GM18505 (cell line): ENCODE results near the gene BCDIN3D.

Experiments
- ATAC-seq: cut with Tn5 transposase; IDR thresholded peaks from one replicate; pipeline ENCODE4 v1.9.1; 2021; ENCODE audit not compliant: unreplicated experiment
- POLR2A ChIP-seq: IDR thresholded peaks from 4 replicates; pipeline ENCODE4 v1.6.1; 2011; ENCODE audit warnings: borderline replicate concordance; ENCODE audit not compliant: insufficient read depth, insufficient read length; ENCODE audit errors: extremely low read depth

The BCDIN3D gene, protein sequence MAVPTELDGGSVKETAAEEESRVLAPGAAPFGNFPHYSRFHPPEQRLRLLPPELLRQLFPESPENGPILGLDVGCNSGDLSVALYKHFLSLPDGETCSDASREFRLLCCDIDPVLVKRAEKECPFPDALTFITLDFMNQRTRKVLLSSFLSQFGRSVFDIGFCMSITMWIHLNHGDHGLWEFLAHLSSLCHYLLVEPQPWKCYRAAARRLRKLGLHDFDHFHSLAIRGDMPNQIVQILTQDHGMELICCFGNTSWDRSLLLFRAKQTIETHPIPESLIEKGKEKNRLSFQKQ

DNA sequence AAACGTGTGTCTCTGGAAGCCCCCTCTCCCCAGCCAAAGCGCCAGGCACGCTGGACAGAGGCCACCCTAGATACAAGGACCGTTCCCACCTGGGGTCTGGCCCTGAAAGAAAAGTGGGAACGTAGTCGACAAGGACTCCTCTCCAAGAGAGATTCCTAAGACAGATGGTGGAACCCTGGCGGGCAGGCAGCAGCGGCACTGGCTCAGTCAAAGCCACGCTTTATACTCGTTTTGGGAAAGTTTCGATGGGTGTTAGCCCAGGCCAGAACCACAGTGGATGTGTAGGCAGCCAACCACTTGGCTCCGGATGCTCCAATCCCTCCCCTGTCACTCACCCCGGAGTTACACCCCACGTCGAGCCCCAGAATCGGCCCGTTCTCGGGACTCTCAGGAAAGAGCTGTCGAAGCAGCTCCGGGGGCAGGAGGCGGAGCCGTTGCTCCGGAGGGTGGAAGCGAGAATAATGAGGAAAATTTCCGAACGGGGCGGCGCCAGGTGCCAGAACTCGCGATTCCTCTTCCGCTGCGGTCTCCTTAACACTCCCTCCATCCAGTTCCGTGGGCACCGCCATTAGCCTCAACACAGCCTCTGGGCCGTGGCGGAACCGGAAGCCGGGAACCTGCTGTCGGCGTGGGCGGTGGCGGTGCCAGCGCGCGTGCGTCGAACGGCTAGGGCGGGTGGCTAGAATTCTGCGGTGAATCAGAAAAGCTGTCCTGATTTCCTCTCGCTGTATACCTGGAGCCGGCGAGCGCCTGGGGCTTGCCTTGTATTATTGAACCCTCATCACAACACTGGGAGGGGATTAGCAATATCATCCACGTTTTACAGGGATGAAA is at the start of gene BCDIN3D:
Gene BCDIN3D (minus strand): TSS at position 588 of the 834 bp plus-strand sequence. CDS start 19 bp downstream, at position 569.
- ATAC-seq: peak; percentile 89
- peak; percentile 96 for TF ChIP-seq POLR2A

- no peak for ATAC-seq
- no peak for TF ChIP-seq POLR2A
Observed at GRCh38 chr12:49892084-49892731, 49.3 kb upstream of the BCDIN3D start.

GRCh38 chr12:49891476-49891875 is 48.6 kb upstream of the BCDIN3D start:
- no peak for TF ChIP-seq POLR2A
- no peak for ATAC-seq

DNA sequence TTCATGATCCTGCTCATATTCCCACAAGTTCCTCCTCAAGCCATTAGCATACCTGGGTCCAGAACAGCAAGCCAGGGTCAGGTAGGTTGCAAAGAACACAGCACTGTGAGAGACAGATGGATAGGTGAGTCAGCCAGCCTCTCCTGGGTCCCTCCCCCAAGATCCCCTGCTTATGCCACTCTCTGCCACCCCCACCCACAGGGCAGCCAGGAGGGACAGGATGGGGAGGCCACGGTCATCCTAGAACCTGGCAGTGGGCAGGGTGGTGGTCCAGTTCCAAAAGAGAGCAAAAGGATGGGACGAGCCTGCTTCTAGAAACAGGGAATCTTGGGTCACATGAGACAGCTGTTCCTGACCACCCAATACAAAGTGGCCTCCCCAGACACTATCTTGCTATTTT is 48.1 kb upstream of the BCDIN3D start:
- no peak for TF ChIP-seq POLR2A
- ATAC-seq: no peak

GRCh38 chr12:49890096-49890461 is 47.2 kb upstream of the BCDIN3D start:
- TF ChIP-seq POLR2A: no peak
- no peak for ATAC-seq

- no peak for ATAC-seq
- no peak for TF ChIP-seq POLR2A
Observed at GRCh38 chr12:49889361-49890095, 46.6 kb upstream of the BCDIN3D start.

DNA sequence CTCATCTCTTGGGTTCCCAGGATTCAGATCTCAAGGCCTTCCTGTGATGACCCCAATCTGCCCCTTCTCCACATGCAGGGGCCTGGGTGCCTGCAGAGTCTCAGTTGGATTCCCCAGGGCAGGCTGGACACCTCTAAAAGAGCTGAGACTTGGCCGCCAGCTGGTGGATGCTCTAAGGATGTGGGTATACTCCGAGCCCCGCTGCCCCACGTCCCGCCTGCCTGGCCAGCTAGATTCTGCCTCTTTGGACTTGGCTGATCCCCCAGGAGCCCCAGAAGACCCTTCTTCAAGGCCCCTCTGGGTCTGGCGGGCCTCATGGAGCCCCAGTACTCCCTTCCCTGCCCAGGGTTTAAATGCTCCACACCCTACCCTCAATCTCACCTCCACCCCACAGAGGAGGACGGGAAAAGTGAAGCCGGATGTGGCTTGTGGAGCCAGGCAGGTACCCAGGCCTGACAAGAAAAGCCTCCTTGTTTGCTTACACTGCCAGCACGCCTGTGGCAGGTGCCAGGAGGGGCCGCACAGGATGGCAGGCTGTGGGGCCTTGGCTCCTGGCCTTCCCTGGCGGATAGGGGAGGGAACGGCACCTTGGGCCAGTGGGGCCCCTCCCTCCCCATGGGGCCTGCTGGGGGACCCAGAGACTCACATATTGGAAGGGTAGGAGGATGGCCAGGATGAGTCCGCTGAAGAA is 45.7 kb upstream of the BCDIN3D start:
- no peak for TF ChIP-seq POLR2A
- no peak for ATAC-seq

GRCh38 chr12:49887536-49888401 is 44.9 kb upstream of the BCDIN3D start:
- TF ChIP-seq POLR2A: no peak

DNA sequence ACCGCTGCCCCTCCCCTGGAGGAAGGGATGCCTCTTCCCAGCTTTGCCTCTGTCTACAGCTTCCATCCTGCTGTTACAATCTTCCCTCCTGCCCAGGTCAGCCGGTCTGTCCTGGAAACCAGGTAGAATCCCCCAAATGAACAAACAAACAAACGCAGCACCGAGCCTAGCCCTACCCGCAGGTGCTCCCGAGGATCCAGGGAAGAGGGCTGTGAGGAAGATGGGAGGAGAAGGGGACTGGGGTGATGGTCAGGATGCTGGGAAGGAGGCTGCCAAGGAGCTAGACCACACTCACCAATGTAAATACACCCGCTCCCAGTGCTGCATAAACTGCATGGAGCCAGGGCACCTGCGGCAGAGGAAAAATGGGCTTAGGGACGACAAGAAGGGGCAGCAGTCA is 44.2 kb upstream of the BCDIN3D start:
- no peak for TF ChIP-seq POLR2A
- ATAC-seq: no peak

More at GRCh38 chr12:49887536-49888401, 44.9 kb upstream of the BCDIN3D start:
- ATAC-seq: no peak

DNA sequence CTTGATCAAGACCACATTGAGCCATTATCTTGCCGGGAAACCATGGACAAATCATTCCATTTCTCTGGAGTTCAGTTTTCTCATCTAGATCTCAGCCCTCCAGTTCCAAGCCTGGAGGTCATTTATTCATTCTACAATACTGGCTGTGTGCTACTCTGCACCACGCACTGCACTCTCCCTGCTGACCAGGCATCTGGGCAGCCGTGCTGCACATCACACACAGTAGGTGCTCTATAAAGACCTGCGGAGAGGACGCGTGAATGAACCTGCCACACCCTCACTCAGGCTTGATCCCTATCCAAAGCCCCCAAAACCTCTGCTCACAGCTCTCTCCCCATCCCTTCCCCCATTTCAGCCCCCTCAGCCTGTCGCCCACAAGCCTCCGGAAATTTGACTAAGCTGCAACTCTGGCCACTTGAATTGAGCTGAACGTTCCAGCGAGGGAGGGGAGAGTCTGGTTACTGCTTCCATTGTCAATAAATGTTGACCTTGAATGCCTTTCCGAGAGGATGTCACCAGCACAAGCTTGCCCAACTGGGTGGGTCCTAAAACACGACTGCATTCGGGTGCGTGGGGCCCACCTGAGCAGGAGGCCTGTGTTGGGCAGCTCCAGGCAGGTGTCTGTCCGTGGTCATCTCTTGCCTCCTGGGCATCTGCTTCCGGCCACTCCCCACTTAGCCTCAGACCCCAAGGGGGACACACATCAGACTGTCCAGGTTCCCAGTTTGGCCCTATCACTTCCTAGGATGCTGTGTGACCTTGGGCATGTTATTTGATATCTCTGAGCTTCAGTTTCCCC is 43.0 kb upstream of the BCDIN3D start:
- ATAC-seq: no peak
- no peak for TF ChIP-seq POLR2A

- ATAC-seq: no peak
- no peak for TF ChIP-seq POLR2A
Observed at GRCh38 chr12:49885118-49885517, 42.2 kb upstream of the BCDIN3D start.
